Astrocyte (in vitro differentiated cells and primary cell): ENCODE data around the gene PCCB.

ENCODE experiments used
- EZH2 ChIP-seq: IDR thresholded peaks from 2 replicates; pipeline ENCODE4 v1.6.1; 2012; ENCODE audit warnings: mild to moderate bottlenecking, low read length, inconsistent platforms; ENCODE audit not compliant: insufficient read depth
- TF ChIP-seq, protein P1 (sequence below): IDR thresholded peaks from 2 replicates; pipeline ENCODE4 v1.5.1; 2011; ENCODE audit warnings: low read depth, mild to moderate bottlenecking, inconsistent platforms, low read length, moderate library complexity; ENCODE audit not compliant: insufficient read depth

DNA sequence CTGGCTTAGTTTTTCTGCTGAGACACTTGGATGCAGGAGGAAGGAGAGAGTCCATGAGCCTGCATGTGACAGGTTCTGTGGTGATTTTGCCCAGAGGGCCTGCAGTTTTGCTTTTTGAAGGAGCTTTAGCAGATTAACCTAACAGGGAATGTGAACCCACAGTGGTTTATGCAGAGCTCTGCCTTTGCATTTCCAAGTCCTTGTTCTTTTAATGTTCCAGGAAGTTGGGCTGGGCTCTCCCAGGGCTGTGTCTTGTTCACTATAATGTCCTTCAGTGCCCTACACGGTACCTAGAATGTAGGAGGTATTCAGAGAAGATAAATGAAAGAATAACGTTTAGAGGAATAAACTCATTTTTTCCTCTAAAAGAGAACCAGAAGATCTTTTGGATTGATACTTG, 50.3 kb downstream of the PCCB start:
- TF ChIP-seq, protein P1, sequence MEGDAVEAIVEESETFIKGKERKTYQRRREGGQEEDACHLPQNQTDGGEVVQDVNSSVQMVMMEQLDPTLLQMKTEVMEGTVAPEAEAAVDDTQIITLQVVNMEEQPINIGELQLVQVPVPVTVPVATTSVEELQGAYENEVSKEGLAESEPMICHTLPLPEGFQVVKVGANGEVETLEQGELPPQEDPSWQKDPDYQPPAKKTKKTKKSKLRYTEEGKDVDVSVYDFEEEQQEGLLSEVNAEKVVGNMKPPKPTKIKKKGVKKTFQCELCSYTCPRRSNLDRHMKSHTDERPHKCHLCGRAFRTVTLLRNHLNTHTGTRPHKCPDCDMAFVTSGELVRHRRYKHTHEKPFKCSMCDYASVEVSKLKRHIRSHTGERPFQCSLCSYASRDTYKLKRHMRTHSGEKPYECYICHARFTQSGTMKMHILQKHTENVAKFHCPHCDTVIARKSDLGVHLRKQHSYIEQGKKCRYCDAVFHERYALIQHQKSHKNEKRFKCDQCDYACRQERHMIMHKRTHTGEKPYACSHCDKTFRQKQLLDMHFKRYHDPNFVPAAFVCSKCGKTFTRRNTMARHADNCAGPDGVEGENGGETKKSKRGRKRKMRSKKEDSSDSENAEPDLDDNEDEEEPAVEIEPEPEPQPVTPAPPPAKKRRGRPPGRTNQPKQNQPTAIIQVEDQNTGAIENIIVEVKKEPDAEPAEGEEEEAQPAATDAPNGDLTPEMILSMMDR, result no peak
- no peak for TF ChIP-seq EZH2
